ENCODE measurements around the gene OPCML.

Gene OPCML

GRCh38 chr11:132648851-132649250 is 883.5 kb downstream of the OPCML start:
- no peak overlapping the region for H3K4me2 ChIP-seq (ENCODE audit: low read length)
- H3K4me1 ChIP-seq (ENCODE audit: insufficient read depth, low read length, severe bottlenecking) = no peaks in the 10 kb centered on the region
- H3F3A ChIP-seq (ENCODE audit: insufficient read depth, low read length) = no peaks in the 10 kb centered on the region
- no peaks in the 10 kb centered on the region for H4K20me1 ChIP-seq (ENCODE audit: insufficient read depth, low read length)
- TF ChIP-seq EZH2 (IDR thresholded peaks at IDR 0.05; ENCODE audit: borderline replicate concordance, low read length) (no peak), CTCF (IDR thresholded peaks at IDR 0.05; ENCODE audit: low read length) (no peak)
- no peaks in the 10 kb centered on the region for H3K79me2 ChIP-seq (ENCODE audit: insufficient read depth, low read length)
- H3K9me3 ChIP-seq (ENCODE audit: low read length) = no peaks in the 10 kb centered on the region
- H3K36me3 ChIP-seq (ENCODE audit: insufficient read depth, low read length) = no peaks in the 10 kb centered on the region
- H3K27ac ChIP-seq (ENCODE audit: low read depth, low read length, poor library complexity, severe bottlenecking) = no peak overlapping the region
- no peak overlapping the region for H3K9ac ChIP-seq (ENCODE audit: low read length)
- H3K4me3 ChIP-seq (ENCODE audit: low read depth, low read length, poor library complexity, severe bottlenecking) = no peak overlapping the region
- no peak overlapping the region for H2AFZ ChIP-seq (ENCODE audit: low read length)
- no peaks in the 10 kb centered on the region for H3K27me3 ChIP-seq (ENCODE audit: insufficient read depth, low read length)
- no peaks in the 10 kb centered on the region for H3K9me2 ChIP-seq (ENCODE audit: low read depth, low read length)

GRCh38 chr11:132646890-132647289 is 885.4 kb downstream of the OPCML start:
- TF ChIP-seq CTCF (IDR thresholded peaks at IDR 0.05; ENCODE audit: low read length) (no peak), EZH2 (IDR thresholded peaks at IDR 0.05; ENCODE audit: borderline replicate concordance, low read length) (no peak)
- Histone ChIP-seq H3K27ac (ENCODE audit: low read depth, low read length, poor library complexity, severe bottlenecking) (no peak overlapping the region), H3K36me3 (ENCODE audit: insufficient read depth, low read length) (no peaks in the 10 kb centered on the region)

GRCh38 chr11:132644520-132645239 is 887.6 kb downstream of the OPCML start:
- Histone ChIP-seq H3F3A (ENCODE audit: insufficient read depth, low read length) (no peaks in the 10 kb centered on the region), H3K9me2 (ENCODE audit: low read depth, low read length) (no peaks in the 10 kb centered on the region), H3K9me3 (ENCODE audit: low read length) (no peaks in the 10 kb centered on the region), H3K27me3 (ENCODE audit: insufficient read depth, low read length) (no peaks in the 10 kb centered on the region), H3K4me1 (ENCODE audit: insufficient read depth, low read length, severe bottlenecking) (no peaks in the 10 kb centered on the region), H2AFZ (ENCODE audit: low read length) (no peak overlapping the region), H3K4me3 (ENCODE audit: low read depth, low read length, poor library complexity, severe bottlenecking) (no peak overlapping the region), H3K79me2 (ENCODE audit: insufficient read depth, low read length) (no peaks in the 10 kb centered on the region), H3K36me3 (ENCODE audit: insufficient read depth, low read length) (no peaks in the 10 kb centered on the region), H3K27ac (ENCODE audit: low read depth, low read length, poor library complexity, severe bottlenecking) (no peak overlapping the region), H4K20me1 (ENCODE audit: insufficient read depth, low read length) (no peaks in the 10 kb centered on the region), H3K4me2 (ENCODE audit: low read length) (no peak overlapping the region), H3K9ac (ENCODE audit: low read length) (no peak overlapping the region)
- no peak for TF ChIP-seq EZH2 (IDR thresholded peaks at IDR 0.05; ENCODE audit: borderline replicate concordance, low read length)
- no peak for TF ChIP-seq CTCF (IDR thresholded peaks at IDR 0.05; ENCODE audit: low read length)

More at GRCh38 chr11:132646890-132647289, 885.4 kb downstream of the OPCML start:
- Histone ChIP-seq H3K4me3 (ENCODE audit: low read depth, low read length, poor library complexity, severe bottlenecking) (no peak overlapping the region), H4K20me1 (ENCODE audit: insufficient read depth, low read length) (no peaks in the 10 kb centered on the region), H3K9me2 (ENCODE audit: low read depth, low read length) (no peaks in the 10 kb centered on the region), H3K4me2 (ENCODE audit: low read length) (no peak overlapping the region), H3F3A (ENCODE audit: insufficient read depth, low read length) (no peaks in the 10 kb centered on the region), H3K9ac (ENCODE audit: low read length) (no peak overlapping the region), H3K4me1 (ENCODE audit: insufficient read depth, low read length, severe bottlenecking) (no peaks in the 10 kb centered on the region), H3K27me3 (ENCODE audit: insufficient read depth, low read length) (no peaks in the 10 kb centered on the region), H3K9me3 (ENCODE audit: low read length) (no peaks in the 10 kb centered on the region), H3K79me2 (ENCODE audit: insufficient read depth, low read length) (no peaks in the 10 kb centered on the region), H2AFZ (ENCODE audit: low read length) (no peak overlapping the region)

Data from OCI-LY1 (cell line).